HG03378 (cell line): Measurements from ENCODE around the gene AKTIP.
"Not testable (repeated sequence)": the region's sequence is repeated elsewhere in the genome, so short reads cannot be mapped to it uniquely, and the experiment has no call there.

Experiments used
- ATAC-seq: cut with Tn5 transposase; IDR thresholded peaks from one replicate; pipeline ENCODE4 v1.9.1; 2021; ENCODE audit warnings: mild to moderate bottlenecking, moderate library complexity; ENCODE audit not compliant: unreplicated experiment

AKTIP gene

GRCh38 chr16:53515811-53516210 lies 12.8 kb upstream of the AKTIP start:
- no peak for ATAC-seq

- no peak for ATAC-seq
Observed at GRCh38 chr16:53515259-53515658, 12.2 kb upstream of the AKTIP start.

GRCh38 chr16:53512795-53513194 lies 9.8 kb upstream of the AKTIP start:
- ATAC-seq: not testable (repeated sequence)

GRCh38 chr16:53511403-53512280 lies 8.6 kb upstream of the AKTIP start:
- ATAC-seq: no peak

- no peak for ATAC-seq
Observed at GRCh38 chr16:53511084-53511402, 8.0 kb upstream of the AKTIP start.

GRCh38 chr16:53510704-53511070 lies 7.7 kb upstream of the AKTIP start:
- ATAC-seq: peak; percentile 11

- ATAC-seq: peak; percentile 62
Observed at GRCh38 chr16:53509906-53510703, 7.1 kb upstream of the AKTIP start.

- no peak for ATAC-seq
Observed at GRCh38 chr16:53507464-53508179, 4.6 kb upstream of the AKTIP start.

GRCh38 chr16:53506254-53506653 lies 3.2 kb upstream of the AKTIP start:
- no peak for ATAC-seq

- no peak for ATAC-seq
Observed at GRCh38 chr16:53504665-53505064, 1.7 kb upstream of the AKTIP start.

- no peak for ATAC-seq
Observed at GRCh38 chr16:53503991-53504663, 1.1 kb upstream of the AKTIP start.

GRCh38 chr16:53503270-53503923 lies 388 bp upstream of the AKTIP start:
- ATAC-seq: peak; percentile 97

- ATAC-seq: no peak
Observed at GRCh38 chr16:53501216-53501859, 1.7 kb downstream of the AKTIP start.

GRCh38 chr16:53498984-53499383 lies 4.0 kb downstream of the AKTIP start:
- no peak for ATAC-seq

- no peak for ATAC-seq
Observed at GRCh38 chr16:53495325-53495724, 7.7 kb downstream of the AKTIP start.

GRCh38 chr16:53494636-53495035 lies 8.4 kb downstream of the AKTIP start:
- ATAC-seq: no peak

GRCh38 chr16:53492503-53492902 lies 10.5 kb downstream of the AKTIP start:
- ATAC-seq: no peak

- no peak for ATAC-seq
Observed at GRCh38 chr16:53489755-53490154, 13.3 kb downstream of the AKTIP start.

GRCh38 chr16:53486230-53486629 lies 16.8 kb downstream of the AKTIP start:
- no peak for ATAC-seq

GRCh38 chr16:53484542-53484941 lies 18.5 kb downstream of the AKTIP start:
- ATAC-seq: no peak
